Stimulated activated naive CD8-positive, alpha-beta T cell treated with anti-CD3 and anti-CD28 coated beads, Interleukin-15, amount 100 ng/mL, for 72 hours (primary cell): ENCODE results near the gene DNTT.

Experiments used
- ATAC-seq: fragments of 150-1000 bp; cut with Tn5 transposase; 2 replicates; pipeline ENCODE4 v1.10.0; 2021; ENCODE audit warnings: mild to moderate bottlenecking, moderate library complexity
- DNase-seq, 2 donors: peaks; one replicate each; pipeline ENCODE4 v3.0.0; 2021 to 2022
- H3K27ac Mint-ChIP-seq, 2 donors: one replicate each; pipeline ENCODE4 v1.8.0; 2022; ENCODE audit warnings: mild to moderate bottlenecking in 2 of 2, mixed read lengths in 2 of 2, moderate library complexity in 2 of 2
- H3K27me3 Mint-ChIP-seq: one replicate; pipeline ENCODE4 v1.8.0; 2022; ENCODE audit warnings: mixed read lengths
- H3K4me1 Mint-ChIP-seq: one replicate; pipeline ENCODE4 v1.8.0; 2022; ENCODE audit warnings: mild to moderate bottlenecking, mixed read lengths
- H3K4me3 Mint-ChIP-seq, 2 donors: one replicate each; pipeline ENCODE4 v1.8.0; 2022; ENCODE audit warnings: mild to moderate bottlenecking in 2 of 2, mixed read lengths in 2 of 2, moderate library complexity in 1 of 2
- H3K9me3 Mint-ChIP-seq, 2 donors: one replicate each; pipeline ENCODE4 v1.8.0; 2022; ENCODE audit warnings: mixed read lengths in 2 of 2

The DNTT gene

GRCh38 chr10:96341219-96342182, 37.3 kb downstream of the DNTT start:
- H3K9me3 Mint-ChIP-seq, result peaks cover 6 to 16% of the 10 kb centered on the region in 2 donors
- peaks cover 11% of the 10 kb centered on the region for H3K4me1 Mint-ChIP-seq
- H3K4me3 Mint-ChIP-seq, result no peak overlapping the region
- peak in 1 of 2 donors; percentile 43 for DNase-seq
- peak; percentile 92 for ATAC-seq
- H3K27me3 Mint-ChIP-seq, result peaks cover 16% of the 10 kb centered on the region
- H3K27ac Mint-ChIP-seq, result no peak overlapping the region

GRCh38 chr10:96342402-96342801, 38.2 kb downstream of the DNTT start:
- ATAC-seq, result no peak
- H3K4me3 Mint-ChIP-seq, result no peak overlapping the region
- peaks cover 7 to 17% of the 10 kb centered on the region in 2 donors for H3K9me3 Mint-ChIP-seq

GRCh38 chr10:96344178-96344577, 39.9 kb downstream of the DNTT start:
- Mint-ChIP-seq H3K27me3 (peaks cover 24% of the 10 kb centered on the region), H3K27ac (no peak overlapping the region), H3K4me1 (peaks cover 11% of the 10 kb centered on the region), H3K9me3 (peaks cover 7 to 17% of the 10 kb centered on the region in 2 donors), H3K4me3 (no peak overlapping the region)
- DNase-seq, result no peak
- no peak for ATAC-seq

More at GRCh38 chr10:96342402-96342801, 38.2 kb downstream of the DNTT start:
- H3K27ac Mint-ChIP-seq, result no peak overlapping the region
- no peak for DNase-seq
- peaks cover 11% of the 10 kb centered on the region for H3K4me1 Mint-ChIP-seq
- peaks cover 21% of the 10 kb centered on the region for H3K27me3 Mint-ChIP-seq

GRCh38 chr10:96345222-96345621, 41.0 kb downstream of the DNTT start:
- no peak overlapping the region for H3K27ac Mint-ChIP-seq
- H3K4me1 Mint-ChIP-seq, result peaks cover 11% of the 10 kb centered on the region
- DNase-seq (no peak), ATAC-seq (no peak)
- no peak overlapping the region for H3K4me3 Mint-ChIP-seq
- H3K27me3 Mint-ChIP-seq, result peaks cover 24% of the 10 kb centered on the region
- H3K9me3 Mint-ChIP-seq, result peaks cover 7 to 17% of the 10 kb centered on the region in 2 donors

- ATAC-seq, result no peak
- Mint-ChIP-seq H3K4me1 (peaks cover 9% of the 10 kb centered on the region), H3K27ac (no peak overlapping the region), H3K9me3 (peaks cover 7 to 17% of the 10 kb centered on the region in 2 donors), H3K27me3 (peaks cover 24% of the 10 kb centered on the region), H3K4me3 (no peak overlapping the region)
- no peak for DNase-seq
Observed at GRCh38 chr10:96346295-96346694, 42.1 kb downstream of the DNTT start.

- Mint-ChIP-seq H3K27ac (no peak overlapping the region), H3K9me3 (no peaks in the 10 kb centered on the region), H3K4me1 (no peaks in the 10 kb centered on the region), H3K4me3 (no peak overlapping the region), H3K27me3 (peaks cover 7% of the 10 kb centered on the region)
- ATAC-seq (no peak), DNase-seq (no peak)
Observed at GRCh38 chr10:96352027-96352426, 47.8 kb downstream of the DNTT start.

- H3K4me1 Mint-ChIP-seq, result no peaks in the 10 kb centered on the region
- H3K4me3 Mint-ChIP-seq, result no peak overlapping the region
- H3K27me3 Mint-ChIP-seq, result peaks cover 1% of the 10 kb centered on the region
- no peak for ATAC-seq
- no peak for DNase-seq
- no peaks in the 10 kb centered on the region for H3K9me3 Mint-ChIP-seq
- H3K27ac Mint-ChIP-seq, result no peak overlapping the region
Observed at GRCh38 chr10:96352582-96352981, 48.3 kb downstream of the DNTT start.

- Mint-ChIP-seq H3K27me3 (no peaks in the 10 kb centered on the region), H3K4me1 (no peaks in the 10 kb centered on the region), H3K4me3 (no peak overlapping the region), H3K9me3 (no peaks in the 10 kb centered on the region), H3K27ac (no peak overlapping the region)
- ATAC-seq (no peak), DNase-seq (no peak)
Observed at GRCh38 chr10:96357038-96357620, 52.9 kb downstream of the DNTT start.

GRCh38 chr10:96358851-96359540, 54.8 kb downstream of the DNTT start, which contains the start of gene OPALIN:
Gene OPALIN (minus strand): TSS chr10:96359002. CDS start chr10:96358896, 106 bp downstream.
- DNase-seq, result no peak
- ATAC-seq, result no peak
- H3K27ac Mint-ChIP-seq, result no peak within 1 kb of the TSS

GRCh38 chr10:96359616-96360015, 55.4 kb downstream of the DNTT start:
- no peaks in the 10 kb centered on the region for H3K27me3 Mint-ChIP-seq
- H3K27ac Mint-ChIP-seq, result no peak overlapping the region
- H3K4me1 Mint-ChIP-seq, result no peaks in the 10 kb centered on the region
- DNase-seq, result no peak
- no peak for ATAC-seq
- H3K9me3 Mint-ChIP-seq, result no peaks in the 10 kb centered on the region
- no peak overlapping the region for H3K4me3 Mint-ChIP-seq

More at GRCh38 chr10:96358851-96359540, 54.8 kb downstream of the DNTT start, which contains the start of gene OPALIN:
- H3K4me1 Mint-ChIP-seq, result no peaks in the 10 kb centered on the region
- no peaks in the 10 kb centered on the region for H3K9me3 Mint-ChIP-seq
- no peaks in the 10 kb centered on the region for H3K27me3 Mint-ChIP-seq
- H3K4me3 Mint-ChIP-seq, result no peak within 1 kb of the TSS

- Mint-ChIP-seq H3K27ac (no peak overlapping the region), H3K4me1 (no peaks in the 10 kb centered on the region), H3K27me3 (no peaks in the 10 kb centered on the region), H3K9me3 (no peaks in the 10 kb centered on the region), H3K4me3 (no peak overlapping the region)
- ATAC-seq (no peak), DNase-seq (no peak)
Observed at GRCh38 chr10:96360331-96360730, 56.1 kb downstream of the DNTT start.

GRCh38 chr10:96360766-96361165, 56.5 kb downstream of the DNTT start:
- no peaks in the 10 kb centered on the region for H3K4me1 Mint-ChIP-seq
- no peaks in the 10 kb centered on the region for H3K9me3 Mint-ChIP-seq
- ATAC-seq, result no peak
- H3K27me3 Mint-ChIP-seq, result no peaks in the 10 kb centered on the region
- DNase-seq, result no peak
- H3K4me3 Mint-ChIP-seq, result no peak overlapping the region
- H3K27ac Mint-ChIP-seq, result no peak overlapping the region

- Mint-ChIP-seq H3K4me1 (no peaks in the 10 kb centered on the region), H3K27ac (no peak overlapping the region), H3K9me3 (no peaks in the 10 kb centered on the region), H3K27me3 (no peaks in the 10 kb centered on the region), H3K4me3 (no peak overlapping the region)
- ATAC-seq (no peak), DNase-seq (no peak)
Observed at GRCh38 chr10:96365571-96365970, 61.3 kb downstream of the DNTT start.

- H3K9me3 Mint-ChIP-seq, result no peaks in the 10 kb centered on the region
- DNase-seq (no peak), ATAC-seq (no peak)
- H3K4me3 Mint-ChIP-seq, result no peak overlapping the region
- no peak overlapping the region for H3K27ac Mint-ChIP-seq
- H3K4me1 Mint-ChIP-seq, result no peaks in the 10 kb centered on the region
- peaks cover 1% of the 10 kb centered on the region for H3K27me3 Mint-ChIP-seq
Observed at GRCh38 chr10:96366508-96366907, 62.3 kb downstream of the DNTT start.

GRCh38 chr10:96367470-96367869, 63.2 kb downstream of the DNTT start:
- ATAC-seq, result no peak
- no peak overlapping the region for H3K4me3 Mint-ChIP-seq
- no peak for DNase-seq
- no peak overlapping the region for H3K27ac Mint-ChIP-seq
- H3K9me3 Mint-ChIP-seq, result no peaks in the 10 kb centered on the region
- no peaks in the 10 kb centered on the region for H3K4me1 Mint-ChIP-seq
- peaks cover 8% of the 10 kb centered on the region for H3K27me3 Mint-ChIP-seq

GRCh38 chr10:96368971-96369370, 64.7 kb downstream of the DNTT start:
- no peaks in the 10 kb centered on the region for H3K9me3 Mint-ChIP-seq
- ATAC-seq (no peak), DNase-seq (no peak)
- no peak overlapping the region for H3K4me3 Mint-ChIP-seq
- no peaks in the 10 kb centered on the region for H3K4me1 Mint-ChIP-seq
- no peak overlapping the region for H3K27ac Mint-ChIP-seq
- H3K27me3 Mint-ChIP-seq, result peaks cover 17% of the 10 kb centered on the region
